DMS 273 (cell line): ENCODE measurements around the gene GSAP.
A peak's percentile ranks its signal among the peaks of the same experiment; 100 is the strongest.

ENCODE experiments used
- DNase-seq: peaks from one replicate; lab custom pipeline; 2025; ENCODE audit not compliant: unreplicated experiment; lab: John Stamatoyannopoulos, UW

Gene GSAP

GRCh38 chr7:77438131-77438530 lies 22.0 kb upstream of the GSAP start:
- DNase-seq = no peak

GRCh38 chr7:77434570-77435275 lies 18.6 kb upstream of the GSAP start:
- no peak for DNase-seq

GRCh38 chr7:77433901-77434300 lies 17.8 kb upstream of the GSAP start:
- DNase-seq = no peak

GRCh38 chr7:77430927-77431326 lies 14.8 kb upstream of the GSAP start:
- no peak for DNase-seq

- no peak for DNase-seq
Observed at GRCh38 chr7:77428777-77429231, 12.7 kb upstream of the GSAP start.

- no peak for DNase-seq
Observed at GRCh38 chr7:77427996-77428603, 12.0 kb upstream of the GSAP start.

GRCh38 chr7:77426521-77427051 lies 10.4 kb upstream of the GSAP start:
- DNase-seq = no peak

GRCh38 chr7:77426052-77426404 lies 9.9 kb upstream of the GSAP start:
- DNase-seq = no peak

- DNase-seq = no peak
Observed at GRCh38 chr7:77425101-77426051, 9.2 kb upstream of the GSAP start.

GRCh38 chr7:77422500-77422899 lies 6.4 kb upstream of the GSAP start:
- DNase-seq = no peak

GRCh38 chr7:77420986-77421672 lies 5.0 kb upstream of the GSAP start:
- DNase-seq = no peak

- DNase-seq = no peak
Observed at GRCh38 chr7:77420438-77420837, 4.3 kb upstream of the GSAP start.

- no peak for DNase-seq
Observed at GRCh38 chr7:77419102-77419501, 3.0 kb upstream of the GSAP start.

GRCh38 chr7:77417801-77418200 lies 1.7 kb upstream of the GSAP start:
- DNase-seq = no peak

GRCh38 chr7:77416621-77417371 lies 647 bp upstream of the GSAP start:
- DNase-seq = no peak

- peak; percentile 61 for DNase-seq
Observed at GRCh38 chr7:77415476-77415822, 700 bp downstream of the GSAP start.

- no peak for DNase-seq
Observed at GRCh38 chr7:77413861-77414424, 2.2 kb downstream of the GSAP start.

GRCh38 chr7:77413128-77413527 lies 3.0 kb downstream of the GSAP start:
- DNase-seq = no peak

- no peak for DNase-seq
Observed at GRCh38 chr7:77409739-77410547, 6.2 kb downstream of the GSAP start.
